ENCODE results near the gene UTP20.

GRCh38 chr12:101343893-101344292 lies 64.0 kb downstream of the UTP20 start:
- TF ChIP-seq POLR2A (IDR thresholded peaks at IDR 0.05; ENCODE audit: low read length) (no peak), RCOR1 (IDR thresholded peaks at IDR 0.05; ENCODE audit: low read depth, low read length) (no peak), EP300 (IDR thresholded peaks at IDR 0.05) (no peak), MAX (IDR thresholded peaks at IDR 0.05) (no peak), CTCF (IDR thresholded peaks at IDR 0.05) (no peak), JUN (IDR thresholded peaks at IDR 0.05) (no peak), E2F6 (IDR thresholded peaks at IDR 0.05; ENCODE audit: borderline replicate concordance, low read depth) (no peak), ZFP36 (IDR thresholded peaks at IDR 0.05; ENCODE audit: borderline replicate concordance, partially characterized antibody) (no peak)
